ENCODE data around the gene GKN2. TPM values are rescaled to one million over a fixed set of nuclear protein-coding genes. Genes with fewer than 3 reads are reported as not detected.

Gene GKN2
- total RNA-seq, 1 experiment from 2014 or later, result not detected

GRCh38 chr2:68992933-68993332 is 40.2 kb upstream of the GKN2 start:
- intact Hi-C loops (cut with micrococcal nuclease; ENCODE audit: unreplicated experiment), result no loop called here
- no peak overlapping the region for H3K27ac ChIP-seq (ENCODE audit: low read depth, low read length, poor library complexity, severe bottlenecking)
- DNase-seq (ENCODE audit: low spot score), result no peak
- H3K36me3 ChIP-seq (ENCODE audit: insufficient read depth, low read length, poor library complexity, severe bottlenecking), result no peaks in the 10 kb centered on the region
- H3K4me1 ChIP-seq (ENCODE audit: insufficient read depth, low read length, poor library complexity, severe bottlenecking), result no peaks in the 10 kb centered on the region
- CTCF ChIA-PET, result no interaction called here
- no TSS peak for BruUV-seq (replicated peaks)
- POLR2A ChIA-PET (ENCODE audit: low non-redundant PET), result no interaction called here
- no peaks in the 10 kb centered on the region for H3K27me3 ChIP-seq (replicated peaks; ENCODE audit: insufficient read depth, low read depth, low read length, poor library complexity)
- no peak overlapping the region for H3K4me3 ChIP-seq (ENCODE audit: low read depth, low read length, poor library complexity, severe bottlenecking)
- TF ChIP-seq CTCF (conservative IDR thresholded peaks at IDR 0.05; ENCODE audit: low read depth, low read length), result no peak
- no peak for TF ChIP-seq EZH2 (IDR thresholded peaks at IDR 0.05; ENCODE audit: borderline replicate concordance, low read depth, low read length, poor library complexity, severe bottlenecking)
- H3K9me3 ChIP-seq (ENCODE audit: low read depth, low read length, poor library complexity, severe bottlenecking), result no peaks in the 10 kb centered on the region

- Histone ChIP-seq H3K4me1 (ENCODE audit: insufficient read depth, low read length, poor library complexity, severe bottlenecking) (no peaks in the 10 kb centered on the region), H3K27ac (ENCODE audit: low read depth, low read length, poor library complexity, severe bottlenecking) (no peak overlapping the region), H3K27me3 (replicated peaks; ENCODE audit: insufficient read depth, low read depth, low read length, poor library complexity) (no peaks in the 10 kb centered on the region), H3K4me3 (ENCODE audit: low read depth, low read length, poor library complexity, severe bottlenecking) (no peak overlapping the region), H3K9me3 (ENCODE audit: low read depth, low read length, poor library complexity, severe bottlenecking) (no peaks in the 10 kb centered on the region), H3K36me3 (ENCODE audit: insufficient read depth, low read length, poor library complexity, severe bottlenecking) (no peaks in the 10 kb centered on the region)
- no peak for DNase-seq (ENCODE audit: low spot score)
- no TSS peak for BruUV-seq (replicated peaks)
- CTCF ChIA-PET, result no interaction called here
- POLR2A ChIA-PET (ENCODE audit: low non-redundant PET), result no interaction called here
- no peak for TF ChIP-seq EZH2 (IDR thresholded peaks at IDR 0.05; ENCODE audit: borderline replicate concordance, low read depth, low read length, poor library complexity, severe bottlenecking)
- TF ChIP-seq CTCF (conservative IDR thresholded peaks at IDR 0.05; ENCODE audit: low read depth, low read length), result no peak
- intact Hi-C loops (cut with micrococcal nuclease; ENCODE audit: unreplicated experiment), result no loop called here
Observed at GRCh38 chr2:68992341-68992740, 39.6 kb upstream of the GKN2 start.

- no peaks in the 10 kb centered on the region for H3K4me1 ChIP-seq (ENCODE audit: insufficient read depth, low read length, poor library complexity, severe bottlenecking)
- no peak for DNase-seq (ENCODE audit: low spot score)
- H3K9me3 ChIP-seq (ENCODE audit: low read depth, low read length, poor library complexity, severe bottlenecking), result no peaks in the 10 kb centered on the region
- no peak overlapping the region for H3K27ac ChIP-seq (ENCODE audit: low read depth, low read length, poor library complexity, severe bottlenecking)
- H3K27me3 ChIP-seq (replicated peaks; ENCODE audit: insufficient read depth, low read depth, low read length, poor library complexity), result no peaks in the 10 kb centered on the region
- CTCF ChIA-PET, result no interaction called here
- POLR2A ChIA-PET (ENCODE audit: low non-redundant PET), result no interaction called here
- TF ChIP-seq EZH2 (IDR thresholded peaks at IDR 0.05; ENCODE audit: borderline replicate concordance, low read depth, low read length, poor library complexity, severe bottlenecking) (no peak), CTCF (conservative IDR thresholded peaks at IDR 0.05; ENCODE audit: low read depth, low read length) (no peak)
- intact Hi-C loops (cut with micrococcal nuclease; ENCODE audit: unreplicated experiment), result no loop called here
- no peak overlapping the region for H3K4me3 ChIP-seq (ENCODE audit: low read depth, low read length, poor library complexity, severe bottlenecking)
- H3K36me3 ChIP-seq (ENCODE audit: insufficient read depth, low read length, poor library complexity, severe bottlenecking), result no peaks in the 10 kb centered on the region
- no TSS peak for BruUV-seq (replicated peaks)
Observed at GRCh38 chr2:68989035-68989434, 36.3 kb upstream of the GKN2 start.
